ENCODE results near the gene PLA2G7. TPM values are rescaled to one million over a fixed set of nuclear protein-coding genes. Genes with fewer than 3 reads are reported as not detected.

Gene PLA2G7
- polyA plus RNA-seq, 3 donors = 10.2 to 53.5 (median 24.4) TPM

DNA sequence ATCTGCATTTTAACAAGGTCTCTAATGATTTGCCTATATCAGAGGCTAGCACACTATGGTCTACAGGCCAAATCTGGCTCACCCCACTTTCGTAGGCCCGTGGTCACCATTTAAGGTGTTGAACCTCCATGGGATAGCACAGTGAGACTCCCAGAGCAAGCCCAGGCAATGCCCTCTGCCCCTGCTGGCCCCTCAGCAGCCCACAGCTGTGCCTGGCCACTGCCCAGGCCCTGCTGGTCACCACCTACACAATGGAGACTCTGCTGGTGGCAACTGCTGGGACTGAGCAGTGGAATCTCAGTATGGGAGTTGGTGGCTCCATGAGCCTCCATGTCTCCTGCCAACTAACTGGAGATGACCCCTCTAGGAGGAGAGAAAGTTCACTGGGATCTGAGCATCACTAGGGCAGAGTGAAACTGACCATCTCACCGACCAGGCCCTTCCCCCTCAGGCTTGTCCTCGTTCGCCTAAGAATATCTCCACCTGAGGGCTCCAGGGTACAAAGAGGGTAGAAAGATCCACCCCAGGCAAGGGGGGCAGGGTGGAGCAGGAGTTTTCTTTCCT lies 13.8 kb upstream of the PLA2G7 start:
- Histone ChIP-seq H3K9me3 (replicated peaks in 1 of 2; ENCODE audit: control insufficient read depth in 1 of 2, insufficient read depth in 1 of 2, low read length in 2 of 2) (no peaks in the 10 kb centered on the region), H3K36me3 (replicated peaks in 1 of 2; ENCODE audit: control insufficient read depth in 1 of 2, insufficient read depth in 2 of 2, low read length in 2 of 2) (no peaks in the 10 kb centered on the region), H3K4me2 (replicated peaks; ENCODE audit: extremely low read depth, low read length, poor library complexity, severe bottlenecking) (no peak overlapping the region), H4K20me1 (ENCODE audit: insufficient read depth, low read length) (no peaks in the 10 kb centered on the region), H3K9ac (ENCODE audit: insufficient read depth, low read length, poor library complexity, severe bottlenecking) (no peak overlapping the region), H3K4me1 (ENCODE audit: control insufficient read depth in 1 of 2, insufficient read depth in 2 of 2, low read length in 2 of 2) (peaks cover 15 to 17% of the 10 kb centered on the region in 2 donors), H3K27ac (ENCODE audit: low read depth in 1 of 2, low read length in 2 of 2) (no peak overlapping the region), H3K4me3 (replicated peaks in 1 of 3; ENCODE audit: low read depth in 2 of 3, low read length in 3 of 3) (no peak overlapping the region), H3K79me2 (ENCODE audit: insufficient read depth, low read length) (no peaks in the 10 kb centered on the region), H2AFZ (ENCODE audit: insufficient read depth, low read depth, low read length, poor library complexity, severe bottlenecking) (no peak overlapping the region), H3K27me3 (ENCODE audit: control insufficient read depth in 2 of 2, insufficient read depth in 2 of 2, low read length in 2 of 2) (no peaks in the 10 kb centered on the region)
- intact Hi-C loops (cut with micrococcal nuclease) = no loop called here
- Mint-ChIP-seq H3K4me1 (peaks cover 26% of the 10 kb centered on the region), H3K27me3 (ENCODE audit: low read depth in 3 of 3) (peaks cover 0 to 2% (median 0%) of the 10 kb centered on the region in 3 donors), H3K4me3 (no peak overlapping the region), H3K36me3 (no peaks in the 10 kb centered on the region), H3K9me3 (peaks cover 4 to 11% (median 8%) of the 10 kb centered on the region in 7 donors), H3K27ac (peak overlapping the region in 2 of 7 donors; percentile 18 to 40)
- TF ChIP-seq, protein P1, sequence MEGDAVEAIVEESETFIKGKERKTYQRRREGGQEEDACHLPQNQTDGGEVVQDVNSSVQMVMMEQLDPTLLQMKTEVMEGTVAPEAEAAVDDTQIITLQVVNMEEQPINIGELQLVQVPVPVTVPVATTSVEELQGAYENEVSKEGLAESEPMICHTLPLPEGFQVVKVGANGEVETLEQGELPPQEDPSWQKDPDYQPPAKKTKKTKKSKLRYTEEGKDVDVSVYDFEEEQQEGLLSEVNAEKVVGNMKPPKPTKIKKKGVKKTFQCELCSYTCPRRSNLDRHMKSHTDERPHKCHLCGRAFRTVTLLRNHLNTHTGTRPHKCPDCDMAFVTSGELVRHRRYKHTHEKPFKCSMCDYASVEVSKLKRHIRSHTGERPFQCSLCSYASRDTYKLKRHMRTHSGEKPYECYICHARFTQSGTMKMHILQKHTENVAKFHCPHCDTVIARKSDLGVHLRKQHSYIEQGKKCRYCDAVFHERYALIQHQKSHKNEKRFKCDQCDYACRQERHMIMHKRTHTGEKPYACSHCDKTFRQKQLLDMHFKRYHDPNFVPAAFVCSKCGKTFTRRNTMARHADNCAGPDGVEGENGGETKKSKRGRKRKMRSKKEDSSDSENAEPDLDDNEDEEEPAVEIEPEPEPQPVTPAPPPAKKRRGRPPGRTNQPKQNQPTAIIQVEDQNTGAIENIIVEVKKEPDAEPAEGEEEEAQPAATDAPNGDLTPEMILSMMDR (IDR thresholded peaks at IDR 0.05) = no peak
- 100% methylated on average over 2 of the region's 5 CpGs for WGBS (ENCODE audit: insufficient coverage)
- no peak for DNase-seq

DNA sequence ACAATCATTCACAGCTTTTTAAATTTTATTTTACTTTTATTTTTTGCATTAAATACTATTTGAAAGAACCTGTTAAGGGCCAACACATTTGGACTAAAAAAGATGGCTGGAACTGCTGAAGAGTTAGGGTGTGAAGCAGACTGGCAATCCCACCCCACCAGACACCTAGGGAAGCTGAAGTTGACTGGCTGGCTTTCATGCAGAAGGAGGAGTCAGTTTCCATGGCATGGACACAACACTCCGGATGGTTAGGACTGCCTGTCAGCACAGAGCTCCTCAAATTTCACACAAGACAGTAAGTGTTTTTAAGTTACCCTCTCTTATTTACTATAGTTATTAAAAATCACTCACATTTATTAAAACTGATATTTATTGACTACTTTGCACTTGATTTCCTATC lies 11.5 kb upstream of the PLA2G7 start, which contains the start of gene ANKRD66:
Gene ANKRD66, plus strand, starts transcription at position 238 of the 400 bp plus-strand sequence. CDS start 5,016 bp downstream, outside the sequence.
- Mint-ChIP-seq H3K4me3 (no peak within 1 kb of the TSS), H3K9me3 (peaks cover 5 to 11% (median 8%) of the 10 kb centered on the region in 7 donors), H3K27me3 (ENCODE audit: low read depth in 3 of 3) (peaks cover 0 to 1% (median 0%) of the 10 kb centered on the region in 3 donors), H3K27ac (peak within 1 kb of the TSS in 2 of 7 donors; percentile 32 to 66), H3K36me3 (no peaks in the 10 kb centered on the region), H3K4me1 (peaks cover 26% of the 10 kb centered on the region)
- no peak within 1 kb of the TSS for H3K27ac ChIP-seq (ENCODE audit: low read depth in 1 of 2, low read length in 2 of 2)
- H3K4me1 ChIP-seq (ENCODE audit: control insufficient read depth in 1 of 2, insufficient read depth in 2 of 2, low read length in 2 of 2) = peaks cover 15 to 17% of the 10 kb centered on the region in 2 donors
- no CpG with 5 or more reads among the region's 1 CpG for WGBS (ENCODE audit: insufficient coverage)
- no peak within 1 kb of the TSS for H3K9ac ChIP-seq (ENCODE audit: insufficient read depth, low read length, poor library complexity, severe bottlenecking)
- H3K4me3 ChIP-seq (replicated peaks in 1 of 3; ENCODE audit: low read depth in 2 of 3, low read length in 3 of 3) = no peak within 1 kb of the TSS
- H3K9me3 ChIP-seq (replicated peaks in 1 of 2; ENCODE audit: control insufficient read depth in 1 of 2, insufficient read depth in 1 of 2, low read length in 2 of 2) = no peaks in the 10 kb centered on the region
- TF ChIP-seq, protein P1 (IDR thresholded peaks at IDR 0.05) = no peak
- no peak within 1 kb of the TSS for H2AFZ ChIP-seq (ENCODE audit: insufficient read depth, low read depth, low read length, poor library complexity, severe bottlenecking)
- DNase-seq = no peak
- no peak within 1 kb of the TSS for H3K4me2 ChIP-seq (replicated peaks; ENCODE audit: extremely low read depth, low read length, poor library complexity, severe bottlenecking)
- H4K20me1 ChIP-seq (ENCODE audit: insufficient read depth, low read length) = no peaks in the 10 kb centered on the region
- intact Hi-C loops (cut with micrococcal nuclease) = no loop called here
- no peaks in the 10 kb centered on the region for H3K27me3 ChIP-seq (ENCODE audit: control insufficient read depth in 2 of 2, insufficient read depth in 2 of 2, low read length in 2 of 2)
- no peaks in the 10 kb centered on the region for H3K79me2 ChIP-seq (ENCODE audit: insufficient read depth, low read length)
- no peaks in the 10 kb centered on the region for H3K36me3 ChIP-seq (replicated peaks in 1 of 2; ENCODE audit: control insufficient read depth in 1 of 2, insufficient read depth in 2 of 2, low read length in 2 of 2)

Data from CD14-positive monocyte (primary cell).